Endothelial cell of umbilical vein (primary cell): ENCODE measurements around the gene RAMACL.

Experiments used
- FOS ChIP-seq: IDR thresholded peaks from 2 replicates; pipeline ENCODE4 v1.6.1; 2011; ENCODE audit warnings: mild to moderate bottlenecking, low read length, moderate library complexity, borderline replicate concordance; ENCODE audit not compliant: insufficient read depth
- POLR2A ChIP-seq: IDR thresholded peaks from 2 replicates; pipeline ENCODE4 v1.6.1; 2012; ENCODE audit warnings: low read depth, mild to moderate bottlenecking, control low read depth, low read length
- POLR2AphosphoS5 ChIP-seq: IDR thresholded peaks from 2 replicates; pipeline ENCODE4 v1.6.1; 2012; ENCODE audit warnings: low read depth, mild to moderate bottlenecking, control low read depth, low read length, moderate library complexity; ENCODE audit not compliant: insufficient read depth
- TF ChIP-seq, protein P1 (sequence below), 2 donors: IDR thresholded peaks; 1 replicate in 1 of 2; 2 replicates in 1 of 2; pipeline ENCODE4 v1.5.1; 2011; ENCODE audit warnings: low read length in 2 of 2, mild to moderate bottlenecking in 2 of 2, moderate library complexity in 2 of 2, control low read depth in 1 of 2, inconsistent platforms in 1 of 2, low read depth in 1 of 2; ENCODE audit not compliant: insufficient read depth in 1 of 2; ENCODE audit errors: extremely low read depth in 1 of 2
- TF ChIP-seq, protein P2 (sequence below): IDR thresholded peaks from 2 replicates; pipeline ENCODE4 v1.6.1; 2011; ENCODE audit not compliant: insufficient read depth, insufficient read length

DNA sequence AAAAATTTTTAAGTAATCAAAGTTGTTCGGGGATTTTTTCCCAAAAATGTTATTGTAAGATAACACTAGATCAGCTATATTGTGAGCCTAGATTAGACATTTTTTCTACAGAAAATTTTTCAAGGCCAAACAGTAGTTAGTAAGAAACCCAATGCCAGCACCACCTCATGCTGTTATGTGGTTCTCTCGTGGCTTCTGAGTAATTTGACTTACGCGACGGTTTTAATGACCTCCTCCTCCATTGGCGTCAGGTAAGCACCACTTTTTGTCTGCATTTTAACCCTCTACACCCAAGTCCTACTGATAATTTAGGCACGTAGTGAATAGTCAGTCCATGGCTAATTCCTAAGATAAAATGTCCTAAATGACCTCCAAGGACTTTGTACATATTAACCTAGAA lies 30.9 kb upstream of the RAMACL start:
- TF ChIP-seq, protein P1, sequence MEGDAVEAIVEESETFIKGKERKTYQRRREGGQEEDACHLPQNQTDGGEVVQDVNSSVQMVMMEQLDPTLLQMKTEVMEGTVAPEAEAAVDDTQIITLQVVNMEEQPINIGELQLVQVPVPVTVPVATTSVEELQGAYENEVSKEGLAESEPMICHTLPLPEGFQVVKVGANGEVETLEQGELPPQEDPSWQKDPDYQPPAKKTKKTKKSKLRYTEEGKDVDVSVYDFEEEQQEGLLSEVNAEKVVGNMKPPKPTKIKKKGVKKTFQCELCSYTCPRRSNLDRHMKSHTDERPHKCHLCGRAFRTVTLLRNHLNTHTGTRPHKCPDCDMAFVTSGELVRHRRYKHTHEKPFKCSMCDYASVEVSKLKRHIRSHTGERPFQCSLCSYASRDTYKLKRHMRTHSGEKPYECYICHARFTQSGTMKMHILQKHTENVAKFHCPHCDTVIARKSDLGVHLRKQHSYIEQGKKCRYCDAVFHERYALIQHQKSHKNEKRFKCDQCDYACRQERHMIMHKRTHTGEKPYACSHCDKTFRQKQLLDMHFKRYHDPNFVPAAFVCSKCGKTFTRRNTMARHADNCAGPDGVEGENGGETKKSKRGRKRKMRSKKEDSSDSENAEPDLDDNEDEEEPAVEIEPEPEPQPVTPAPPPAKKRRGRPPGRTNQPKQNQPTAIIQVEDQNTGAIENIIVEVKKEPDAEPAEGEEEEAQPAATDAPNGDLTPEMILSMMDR (IDR thresholded peaks at IDR 0.05; ENCODE audit: extremely low read depth in 1 of 2, insufficient read depth in 1 of 2, low read depth in 1 of 2, low read length in 2 of 2), result no peak
- TF ChIP-seq POLR2AphosphoS5, result no peak
- TF ChIP-seq, protein P2, sequence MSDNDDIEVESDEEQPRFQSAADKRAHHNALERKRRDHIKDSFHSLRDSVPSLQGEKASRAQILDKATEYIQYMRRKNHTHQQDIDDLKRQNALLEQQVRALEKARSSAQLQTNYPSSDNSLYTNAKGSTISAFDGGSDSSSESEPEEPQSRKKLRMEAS, result no peak
- TF ChIP-seq FOS, result no peak
- TF ChIP-seq POLR2A, result no peak
